ENCODE results near the gene DMXL1.
"Not testable (repeated sequence)": the region's sequence is repeated elsewhere in the genome, so short reads cannot be mapped to it uniquely, and the experiment has no call there.

Gene DMXL1

DNA sequence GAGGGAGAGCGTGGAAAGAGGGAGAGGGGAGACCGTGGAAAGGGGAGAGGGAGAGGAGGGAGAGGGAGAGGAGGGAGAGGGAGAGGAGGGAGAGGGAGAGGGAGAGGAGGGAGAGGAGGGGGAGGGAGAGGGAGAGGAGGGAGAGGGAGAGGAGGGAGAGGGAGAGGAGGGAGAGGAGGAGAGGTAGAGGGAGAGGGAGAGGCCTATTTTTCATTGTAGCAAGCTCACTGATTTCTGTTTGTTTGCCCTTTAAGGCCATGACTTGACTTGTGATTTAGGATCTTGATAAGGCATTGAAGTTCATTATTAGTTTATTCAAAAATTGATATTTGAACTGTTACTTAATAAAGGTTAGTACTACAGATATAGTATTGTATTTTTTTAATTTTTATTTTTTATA, 52.4 kb downstream of the DMXL1 start:
- DNase-seq, result no peak

DNA sequence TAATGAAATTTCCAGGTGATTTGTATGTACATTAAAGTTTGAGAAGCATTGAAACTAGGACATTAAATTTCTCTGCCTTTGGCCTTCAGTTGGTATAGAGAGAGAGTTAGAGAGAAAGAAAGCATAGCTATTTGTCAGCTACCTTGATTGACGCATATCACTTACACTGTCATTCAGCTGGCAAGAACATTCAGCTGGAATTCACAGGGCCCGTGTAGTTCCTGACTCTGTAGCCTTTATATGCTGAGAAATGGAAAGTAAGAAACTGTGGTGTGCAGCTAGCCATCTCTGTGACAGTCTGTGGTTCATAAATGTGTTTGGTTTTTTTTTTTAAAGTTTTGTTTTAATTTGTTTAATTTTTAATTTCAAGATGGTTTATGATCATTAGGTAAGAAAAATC, 58.9 kb downstream of the DMXL1 start:
- DNase-seq, result no peak

DNA sequence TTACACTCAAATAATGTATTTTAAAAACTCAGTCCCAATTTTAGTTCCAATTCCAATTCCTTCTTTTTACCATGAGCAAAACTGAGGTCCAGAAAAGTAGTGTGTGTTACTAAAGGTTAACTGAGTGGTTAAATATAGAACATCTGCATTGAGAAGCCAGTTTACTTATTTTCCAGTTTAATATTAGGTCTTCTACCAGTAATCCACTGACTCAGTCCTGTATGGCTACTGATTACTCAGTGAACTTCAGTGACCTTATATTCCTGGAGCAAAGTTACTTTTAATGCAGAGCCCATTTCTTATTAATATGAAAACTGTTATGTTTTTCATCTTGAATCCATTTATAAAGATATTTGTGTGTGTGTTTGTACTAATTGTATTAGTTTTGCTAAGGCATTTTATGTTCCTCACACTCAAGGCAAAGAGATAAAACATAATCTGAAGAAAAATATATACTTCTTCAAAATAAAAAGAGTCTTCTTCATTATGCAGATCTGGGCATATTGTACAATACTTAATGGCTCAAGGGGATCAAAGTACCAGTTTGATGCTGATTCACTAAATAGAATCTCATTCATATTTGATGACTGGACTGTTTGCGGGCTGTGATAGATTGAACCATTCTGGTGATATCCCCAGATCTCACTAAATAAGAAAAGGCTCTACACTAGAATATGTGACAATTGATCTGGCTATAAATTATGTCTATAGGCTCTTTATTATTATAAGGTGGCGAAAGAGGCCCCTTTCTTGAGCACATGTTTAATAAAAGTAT, 60.8 kb downstream of the DMXL1 start:
- DNase-seq, result no peak

DNA sequence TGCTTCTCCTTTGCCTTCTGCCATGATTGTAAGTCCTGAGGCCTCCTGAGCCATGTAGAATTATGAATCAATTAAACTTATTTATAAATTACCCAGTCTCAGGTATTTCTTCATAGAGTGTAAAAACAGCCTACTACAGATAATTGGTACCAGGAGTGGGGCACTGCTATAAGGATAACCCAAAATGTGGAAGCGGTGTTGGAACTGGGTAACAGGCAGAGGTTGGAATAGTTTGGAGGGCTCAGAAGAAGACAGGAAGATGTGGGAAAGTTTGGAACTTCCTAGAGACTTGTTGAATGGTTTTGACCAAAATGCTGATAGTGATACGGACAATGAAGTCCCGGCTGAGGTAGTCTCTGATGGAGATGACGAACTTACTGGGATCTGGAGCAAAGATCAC, 64.9 kb downstream of the DMXL1 start:
- DNase-seq, result not testable (repeated sequence)

DNA sequence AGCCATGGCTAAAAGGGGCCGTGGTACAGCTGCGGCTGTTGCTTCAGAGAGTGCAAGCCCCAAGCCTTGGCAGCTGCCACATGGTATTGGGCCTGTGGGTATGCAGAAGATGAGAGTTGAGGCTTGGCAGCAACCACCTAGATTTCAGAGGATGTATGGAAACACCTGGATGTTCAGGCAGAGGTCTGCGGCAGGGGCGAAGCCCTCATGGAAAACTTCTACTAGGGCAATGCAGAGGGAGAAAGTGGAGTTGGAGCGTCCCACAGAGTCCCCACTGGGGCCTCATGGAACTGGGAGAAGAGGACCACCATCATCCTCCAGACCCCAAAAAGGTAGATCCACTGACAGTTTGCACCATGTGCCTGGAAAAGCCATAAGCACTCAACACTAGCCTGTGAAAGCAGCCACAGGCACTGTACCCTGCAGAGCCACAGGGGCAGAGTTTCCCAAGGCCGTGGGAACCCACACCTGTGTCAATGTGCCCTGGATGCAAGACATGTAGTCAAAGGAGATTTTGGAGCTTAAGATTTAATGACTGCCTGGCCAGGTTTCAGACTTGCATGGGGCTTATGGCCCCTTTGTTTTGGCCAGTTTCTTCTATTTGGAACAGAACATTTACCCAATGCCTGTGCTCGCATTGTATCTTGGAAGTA, 65.9 kb downstream of the DMXL1 start:
- DNase-seq, result no peak

DNA sequence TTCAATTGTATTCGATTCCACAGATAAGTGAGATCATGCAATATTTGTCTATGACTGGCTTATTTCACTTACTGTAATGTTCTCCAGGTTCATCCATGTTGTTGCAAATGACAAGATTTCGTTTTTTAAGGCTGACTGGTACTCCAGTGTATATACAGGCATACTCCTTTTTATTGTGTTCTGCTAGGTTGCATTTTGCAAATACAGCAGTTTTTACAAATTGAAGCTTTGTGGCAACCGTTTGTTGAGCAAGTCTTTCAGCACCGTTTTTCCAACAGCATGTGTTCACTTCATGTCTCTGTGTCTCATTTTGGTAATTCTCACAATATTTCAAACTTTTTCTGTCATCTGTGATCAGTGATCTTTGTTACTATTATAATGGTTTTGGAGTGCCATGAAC, 82.7 kb downstream of the DMXL1 start:
- DNase-seq, result no peak

DNA sequence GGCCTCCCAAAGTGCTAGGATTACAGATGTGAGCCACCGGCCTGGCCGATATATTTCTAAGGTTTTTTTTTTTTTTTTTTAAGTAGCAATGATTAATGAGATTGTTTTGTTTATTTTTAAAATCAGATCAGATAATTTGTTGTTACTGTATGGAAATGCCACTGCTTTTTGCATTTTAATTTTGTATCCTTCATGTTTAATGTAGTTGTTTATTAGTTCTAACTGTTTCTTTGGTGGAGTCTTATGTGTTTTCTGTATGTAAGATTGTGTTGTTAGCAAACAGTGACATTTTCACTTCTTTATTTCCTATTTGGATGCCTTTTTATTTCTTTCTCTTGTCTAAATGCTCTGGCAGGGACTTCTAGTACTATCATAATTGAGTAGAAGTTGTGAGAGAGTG, 87.3 kb downstream of the DMXL1 start:
- no peak for DNase-seq

DNA sequence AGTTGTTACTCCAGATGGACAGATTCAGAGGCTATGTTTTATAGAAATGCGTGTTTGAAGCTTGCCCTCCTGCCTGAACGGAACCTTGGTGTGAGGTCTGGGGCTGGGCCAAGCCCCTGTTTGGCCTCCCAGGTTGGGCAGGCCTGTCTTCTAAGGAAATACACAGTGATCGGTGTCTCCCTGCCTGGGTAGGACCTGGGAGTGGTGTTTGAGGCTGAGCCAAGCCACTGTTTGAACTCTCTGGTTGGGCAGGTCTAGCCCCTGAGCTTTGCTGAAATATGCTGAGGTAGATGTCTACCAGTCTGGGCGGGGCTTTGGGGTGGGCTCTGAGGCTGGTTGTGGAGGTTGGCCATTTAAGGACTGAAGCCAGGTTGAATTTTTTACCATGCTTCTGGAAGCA, 90.5 kb downstream of the DMXL1 start:
- no peak for DNase-seq

DNA sequence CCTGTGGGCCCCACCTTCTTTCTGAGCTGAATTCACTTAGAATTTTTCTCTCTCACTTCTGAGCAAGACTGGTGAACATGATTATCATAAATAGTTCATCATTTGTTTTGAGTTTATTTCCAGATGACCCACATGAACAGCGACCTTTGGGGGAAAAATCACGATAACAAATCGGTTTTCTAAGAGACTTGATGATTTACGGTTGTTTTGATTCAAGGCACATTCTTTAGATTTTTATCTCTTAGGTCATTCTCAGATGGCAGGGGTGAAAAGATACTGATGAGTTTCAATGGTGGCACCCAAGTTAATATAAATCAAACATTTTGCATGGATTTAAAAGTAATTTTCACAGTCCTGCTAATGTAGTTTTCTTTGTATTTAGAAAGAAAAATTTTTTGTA, 95.1 kb downstream of the DMXL1 start:
- no peak for DNase-seq

DNA sequence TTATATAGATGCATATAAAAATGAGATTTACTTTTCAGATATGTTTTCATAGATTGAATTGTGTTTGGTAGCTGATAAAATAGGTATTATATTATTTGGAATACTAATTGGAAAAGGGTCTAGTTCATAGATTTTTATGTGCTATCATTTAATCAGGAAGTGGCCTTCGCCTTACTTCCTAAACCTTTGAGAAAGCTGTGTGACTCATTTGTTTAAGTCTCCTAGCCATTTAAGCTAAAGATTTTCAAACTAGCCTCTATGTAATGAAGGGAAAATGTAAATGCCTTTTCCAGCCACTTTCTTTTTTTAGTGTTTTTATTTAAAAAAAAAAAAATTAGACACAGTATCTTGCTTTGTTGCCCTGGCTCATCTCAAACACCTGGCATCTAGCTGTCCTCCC, 97.5 kb downstream of the DMXL1 start:
- DNase-seq, result no peak

DNA sequence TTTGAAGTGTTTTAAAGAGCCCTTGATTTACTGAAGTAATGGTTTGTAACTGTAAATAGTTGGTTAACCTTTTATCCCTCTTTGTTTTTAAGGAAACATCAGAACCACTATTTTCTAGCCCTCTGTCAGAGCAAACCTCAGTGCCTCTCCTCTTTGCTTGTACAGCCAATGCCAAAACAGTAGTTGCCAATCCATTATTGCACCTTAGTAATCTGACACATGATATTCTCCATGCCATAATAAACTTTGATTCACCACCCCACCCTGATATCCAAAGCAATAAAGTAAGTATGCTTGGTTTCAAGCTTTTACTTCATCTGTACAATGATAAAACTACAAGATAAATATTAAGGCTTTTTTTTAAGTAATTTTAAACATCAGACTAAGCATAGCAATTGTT, 100.8 kb downstream of the DMXL1 start:
- DNase-seq, result no peak

DNA sequence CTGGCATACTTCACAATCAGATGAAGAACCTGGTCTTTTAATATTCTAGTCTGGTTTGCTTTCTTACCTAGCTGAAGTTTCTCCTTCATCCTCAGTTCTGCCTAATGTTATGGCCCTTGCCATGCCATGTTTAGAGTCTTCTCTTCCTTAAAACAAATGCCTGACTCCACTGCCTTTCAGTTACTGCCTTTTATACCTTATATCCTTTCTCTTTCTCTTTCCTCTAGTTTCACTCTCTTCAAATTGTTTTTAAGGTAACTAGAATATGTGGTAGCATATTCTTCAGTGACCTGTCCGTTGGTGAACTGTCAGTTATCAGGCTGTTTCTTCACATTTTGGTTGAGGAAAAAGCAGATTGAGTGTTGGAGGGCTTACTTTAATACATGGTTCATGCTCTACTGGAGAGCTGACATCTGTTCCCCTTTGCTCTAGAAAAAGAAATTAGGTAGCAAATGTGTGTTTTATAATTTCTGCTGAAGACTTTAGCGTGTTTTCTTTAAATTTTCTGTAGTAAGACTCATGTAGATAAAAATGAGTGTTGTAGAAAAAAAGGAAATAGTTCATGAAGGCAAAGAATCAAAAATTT, 103.8 kb downstream of the DMXL1 start:
- no peak for DNase-seq

DNA sequence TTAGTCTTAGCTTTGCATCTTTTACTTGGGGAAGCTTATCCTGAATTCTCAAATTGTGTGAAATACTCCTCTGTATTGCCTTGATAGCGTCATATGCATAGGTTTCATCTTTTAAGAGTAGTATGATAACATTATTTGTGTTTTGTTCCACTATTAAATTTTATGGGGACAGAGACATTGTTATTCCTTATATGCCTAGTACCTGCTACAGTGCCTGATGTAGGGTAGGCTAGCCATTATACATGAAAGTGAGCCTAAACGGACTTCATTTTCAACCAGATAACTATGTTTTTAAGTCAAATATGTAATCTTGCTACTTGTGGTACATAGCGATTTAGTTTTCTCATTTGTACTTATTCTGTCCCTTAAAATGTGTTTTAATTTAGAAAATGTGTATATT, 105.9 kb downstream of the DMXL1 start:
- no peak for DNase-seq

DNA sequence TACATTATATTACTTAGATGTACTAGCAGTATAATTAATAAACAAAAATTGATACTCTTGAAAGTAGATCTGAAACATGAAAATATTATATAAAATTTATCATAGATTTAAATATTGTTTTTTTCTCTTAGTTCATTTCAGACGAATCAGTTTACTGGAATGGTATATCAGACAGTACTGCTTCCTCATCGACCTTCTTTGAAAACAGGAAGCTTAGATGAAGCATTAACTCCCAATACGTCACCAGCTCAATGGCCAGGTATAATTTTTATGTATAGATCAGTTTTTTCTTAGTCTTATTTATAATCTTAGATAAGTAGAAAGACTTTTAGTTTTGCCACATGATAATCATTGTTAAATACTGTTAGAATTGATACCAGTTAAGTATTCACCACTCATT, 106.3 kb downstream of the DMXL1 start:
- DNase-seq, result no peak

DNA sequence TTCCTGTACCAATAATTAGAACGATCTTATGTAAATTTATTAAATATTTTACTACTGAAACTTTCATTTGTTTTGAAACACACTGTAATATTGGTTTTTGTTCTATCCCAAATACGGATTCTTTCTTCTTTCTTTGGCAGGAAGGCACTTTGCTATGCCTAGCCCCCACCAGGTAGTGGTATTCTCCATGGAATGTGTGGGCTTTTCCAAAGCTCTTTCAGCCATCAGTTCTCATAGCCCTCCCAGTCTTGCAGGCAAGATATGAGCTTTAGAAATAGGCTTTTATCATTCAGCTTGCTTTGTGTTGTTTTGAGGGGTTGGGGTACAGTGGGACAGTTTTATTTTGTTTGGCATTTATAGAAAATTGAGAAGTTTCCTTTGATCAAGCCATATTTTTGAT, 107.5 kb downstream of the DMXL1 start:
- no peak for DNase-seq

DNA sequence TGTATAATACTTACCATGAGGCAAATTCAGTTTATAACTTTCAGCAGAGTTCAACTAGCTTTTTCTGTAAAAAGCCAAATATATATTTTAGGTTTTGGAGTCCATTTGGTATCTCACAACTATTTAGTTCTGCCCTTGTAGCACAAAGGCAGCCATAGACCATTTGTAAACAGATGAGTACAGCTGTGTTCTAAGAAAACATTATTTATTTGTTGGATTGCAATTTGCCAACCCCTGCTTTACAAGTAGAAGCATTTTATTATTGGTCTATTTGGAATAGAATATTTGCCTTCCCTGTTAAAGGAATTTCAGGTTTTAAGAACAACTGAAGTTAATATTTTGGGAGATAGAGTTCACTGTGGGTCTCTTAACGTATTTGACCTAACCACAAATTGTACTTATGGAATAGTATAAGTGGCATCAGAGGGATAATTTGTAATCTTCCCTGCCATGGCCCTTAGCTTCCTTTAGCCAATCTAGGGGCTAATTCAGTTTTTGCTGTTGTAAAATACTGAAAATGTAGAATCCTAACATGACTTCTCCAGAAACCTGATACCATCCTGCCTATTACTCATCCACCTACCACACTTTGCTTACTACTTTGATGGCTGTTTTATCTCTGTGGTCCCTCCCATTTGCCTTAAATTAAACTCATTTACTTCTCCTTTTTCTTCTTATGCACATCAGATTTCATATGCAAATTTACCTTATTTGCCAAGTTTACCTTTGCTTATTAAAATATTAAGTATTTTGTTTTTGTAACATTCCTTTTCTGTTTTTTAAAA, 109.2 kb downstream of the DMXL1 start:
- DNase-seq, result no peak

DNA sequence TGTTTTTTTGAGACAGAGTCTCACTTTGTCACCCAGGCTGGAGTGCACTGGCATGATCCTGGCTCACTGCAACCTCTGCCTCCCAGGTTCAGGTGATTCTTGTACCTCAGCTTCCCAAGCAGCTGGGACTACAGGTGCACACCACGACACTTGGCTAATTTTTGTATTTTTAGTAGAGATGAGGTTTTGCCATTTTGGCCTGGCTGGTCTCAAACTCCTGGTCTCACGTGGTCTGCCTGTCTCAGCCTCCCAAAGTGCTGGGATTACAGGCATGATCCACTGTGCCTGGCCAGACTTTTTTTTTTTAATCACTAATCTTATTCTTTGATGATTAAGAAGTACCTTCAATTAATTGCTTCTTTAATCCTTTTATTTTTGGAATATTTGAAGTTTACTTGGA, 114.6 kb downstream of the DMXL1 start:
- DNase-seq, result not testable (repeated sequence)

DNA sequence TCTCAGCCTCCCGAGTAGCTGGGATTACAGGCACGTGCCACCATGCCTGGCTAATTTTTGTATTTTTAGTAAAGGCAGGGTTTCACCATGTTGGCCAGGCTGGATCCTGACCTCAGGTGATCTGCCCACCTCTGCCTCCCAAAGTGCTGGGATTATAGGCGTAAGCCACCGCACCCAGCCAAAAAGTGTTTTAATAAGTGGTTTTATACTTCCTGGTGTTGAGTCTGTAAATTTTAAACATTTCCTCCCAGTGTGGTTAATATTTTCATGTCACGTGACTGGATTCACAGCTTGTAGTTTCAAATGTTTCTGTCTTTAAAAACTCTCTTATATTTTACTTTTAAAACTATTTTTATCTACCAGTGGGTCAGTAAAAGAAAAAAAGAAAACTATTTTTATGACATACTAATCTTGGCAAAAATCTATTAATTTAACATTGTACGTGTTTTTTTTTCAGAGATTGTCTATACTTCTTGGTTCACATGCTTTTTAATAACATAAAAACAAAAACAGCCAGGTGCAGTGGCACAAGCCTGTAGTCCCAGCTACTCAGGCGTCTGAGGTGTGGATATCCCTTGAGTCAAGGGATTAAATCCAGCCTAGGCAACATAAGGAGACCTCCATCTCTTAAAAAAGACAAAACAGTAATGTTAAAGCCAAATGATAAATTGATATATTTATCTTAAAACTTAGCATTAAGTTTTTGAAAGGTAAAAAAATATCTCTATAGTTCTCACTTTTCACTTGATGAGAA, 117.1 kb downstream of the DMXL1 start:
- DNase-seq, result no peak

DNA sequence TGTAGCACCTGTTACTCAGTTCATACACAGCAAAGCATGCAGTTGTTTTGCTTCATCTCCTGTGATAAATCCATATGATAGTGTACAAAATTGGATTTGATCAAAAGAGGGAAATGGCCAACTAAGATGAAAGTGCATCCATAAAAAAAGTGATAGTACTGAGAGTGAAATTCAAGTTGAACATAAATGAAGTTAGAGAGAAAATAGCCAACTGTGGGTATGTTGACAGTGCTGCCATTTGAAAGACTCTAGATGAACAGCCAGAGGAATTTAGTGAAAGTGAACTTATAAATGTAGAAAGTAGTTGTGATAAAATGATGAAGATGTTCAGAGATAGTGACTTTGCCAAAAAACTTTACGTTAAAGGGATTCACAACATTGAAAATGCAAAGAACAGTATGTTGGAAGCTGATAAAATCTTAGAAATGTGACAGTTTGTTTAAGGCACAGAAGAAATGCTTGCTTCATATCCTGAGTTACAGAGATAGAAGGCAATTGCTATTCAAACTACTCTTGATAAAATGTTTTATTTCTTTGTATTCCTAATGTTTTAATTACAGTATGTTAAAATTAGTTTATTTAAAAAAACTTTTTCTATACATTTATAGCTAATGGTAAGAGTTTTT, 119.7 kb downstream of the DMXL1 start:
- no peak for DNase-seq

DNA sequence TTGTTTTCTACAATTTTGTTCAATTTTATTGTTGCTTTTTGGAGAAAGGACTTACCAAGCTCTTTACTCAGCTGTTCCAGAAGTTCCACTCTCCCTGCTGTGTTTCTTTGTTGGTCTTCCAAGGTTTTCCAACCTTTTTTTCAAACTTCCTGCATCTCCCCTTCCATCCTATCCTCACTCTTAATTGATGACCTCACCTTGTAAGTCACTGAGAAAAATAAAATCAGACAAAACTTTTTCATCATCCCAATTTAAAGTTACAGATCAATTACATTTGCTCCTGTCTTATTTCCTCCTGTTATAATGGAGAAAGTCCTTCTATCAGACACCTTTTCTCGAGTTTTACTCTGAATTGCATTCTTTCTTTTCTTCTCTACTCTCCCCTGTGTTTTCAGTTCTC, 121.1 kb downstream of the DMXL1 start:
- DNase-seq, result no peak

DNA sequence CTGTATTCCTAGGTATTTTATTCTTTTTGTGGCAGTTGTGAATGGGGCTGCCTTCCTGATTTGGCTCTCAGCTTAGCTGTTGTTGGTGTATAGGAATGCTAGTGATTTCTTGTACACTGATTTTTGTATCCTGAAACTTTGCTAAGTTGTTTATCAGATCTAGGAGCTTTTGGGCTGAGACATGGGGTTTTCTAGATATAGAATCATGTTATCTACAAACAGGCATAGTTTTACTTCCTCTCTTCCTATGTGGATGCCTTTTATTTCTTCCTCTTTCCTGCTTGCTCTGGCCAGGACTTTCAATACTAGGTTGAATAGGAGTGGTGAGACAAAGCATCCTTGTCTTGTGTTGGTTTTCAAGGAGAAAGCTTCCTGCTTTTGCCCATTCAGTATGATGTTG, 129.9 kb downstream of the DMXL1 start:
- DNase-seq, result no peak

DNA sequence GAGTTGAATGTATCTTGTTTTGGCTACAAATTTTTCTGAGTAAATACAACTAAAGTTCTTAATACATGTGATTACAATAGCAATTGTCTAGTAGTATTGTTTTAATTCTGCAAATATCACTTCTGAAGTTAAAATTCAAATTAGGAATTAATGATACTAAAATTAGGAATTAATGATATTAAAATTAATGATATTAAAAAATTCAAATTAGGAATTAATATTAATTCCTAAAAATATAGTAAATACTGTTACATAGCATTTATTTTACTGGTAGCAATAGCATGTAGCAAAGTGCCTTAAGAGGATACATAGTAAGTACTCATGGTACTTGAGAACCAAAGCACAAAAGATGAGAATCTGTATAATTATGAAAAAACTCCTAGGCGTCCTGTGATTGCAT, 136.2 kb downstream of the DMXL1 start:
- DNase-seq, result no peak

All from C1 segment of cervical spinal cord (tissue), 14 donors.